Measurements from ENCODE around the gene HLCS. TPM values are rescaled to one million over a fixed set of nuclear protein-coding genes. Genes with fewer than 3 reads are reported as not detected.

HLCS gene
- total and polyA plus RNA-seq, 10 of the 15 experiments (the other 5 are each of a cell fraction or from before 2014, with no cell fraction given), result 1.5 to 12.7 (median 9.6) TPM

- TF ChIP-seq CUX1 (IDR thresholded peaks at IDR 0.05; ENCODE audit: insufficient replicate concordance, low read depth, low read length), result no peak
- TF ChIP-seq RELA (IDR thresholded peaks at IDR 0.05; ENCODE audit: borderline replicate concordance, partially characterized antibody), result no peak
- TF ChIP-seq SIN3A (IDR thresholded peaks at IDR 0.05; ENCODE audit: low read depth, low read length), result no peak
Observed at GRCh38 chr21:36804874-36805611, 161.4 kb downstream of the HLCS start (continued).

- no peak overlapping the region for H3K4me2 ChIP-seq (ENCODE audit: control insufficient read depth, insufficient read depth)
- no peak overlapping the region for H3K27ac ChIP-seq (ENCODE audit: control insufficient read depth, insufficient read depth)
- SMC1A ChIA-PET (ENCODE audit: uncharacterized antibody, unreplicated experiment), result no interaction called here
- intact Hi-C loops (cut with micrococcal nuclease; ENCODE audit: unreplicated experiment) (no loop called here), in situ Hi-C loops (cut with MboI) (no loop called here)
- H2AFZ ChIP-seq (ENCODE audit: control insufficient read depth, low read depth, low read length), result no peak overlapping the region
- FAIRE-seq, result no peak
- POLR2A ChIA-PET, result interaction anchor here (0.5 kb wide), 1 partner anchor 24 kb away, joined by 4 read pairs; no protein-coding TSS in a partner anchor
- H3K9me3 ChIP-seq (replicated peaks; ENCODE audit: control insufficient read depth, insufficient read depth, low read length), result no peaks in the 10 kb centered on the region
- H3K27me3 ChIP-seq (replicated peaks in 1 of 2; ENCODE audit: control insufficient read depth in 2 of 2, insufficient read depth in 2 of 2, low read length in 1 of 2), result no peaks in the 10 kb centered on the region
- H4K20me1 ChIP-seq (ENCODE audit: control insufficient read depth, insufficient read depth), result no peaks in the 10 kb centered on the region
- no peak for ATAC-seq
- H3K4me1 ChIP-seq (ENCODE audit: control insufficient read depth, insufficient read depth, low read length), result no peaks in the 10 kb centered on the region
- RAD21 ChIA-PET (ENCODE audit: unreplicated experiment), result no interaction called here
- H3K79me2 ChIP-seq (ENCODE audit: control insufficient read depth, insufficient read depth, low read length), result no peaks in the 10 kb centered on the region
- CTCF ChIA-PET, result interaction anchor here (0.6 kb wide), 1 partner anchor 874 kb away, joined by 3 read pairs; no protein-coding TSS in a partner anchor
- H3K36me3 ChIP-seq (ENCODE audit: control insufficient read depth in 2 of 2, insufficient read depth in 2 of 2, low read length in 1 of 2), result no peaks in the 10 kb centered on the region
- no TSS peak for BruUV-seq (replicated peaks)
- H3K4me3 ChIP-seq, result no peak overlapping the region
- no peak for DNase-seq (ENCODE audit: low read depth, low spot score)
- 71% methylated on average over 13 of the region's 13 CpGs for WGBS (ENCODE audit: insufficient coverage, insufficient replicate concordance, low lambda C conversion rate, missing lambda C conversion rate)
- no peak overlapping the region for H3K9ac ChIP-seq (ENCODE audit: control insufficient read depth, insufficient read depth, low read length)
- TF ChIP-seq RCOR1 (conservative IDR thresholded peaks at IDR 0.05; ENCODE audit: low read depth, low read length), result no peak
- TF ChIP-seq, protein P1, sequence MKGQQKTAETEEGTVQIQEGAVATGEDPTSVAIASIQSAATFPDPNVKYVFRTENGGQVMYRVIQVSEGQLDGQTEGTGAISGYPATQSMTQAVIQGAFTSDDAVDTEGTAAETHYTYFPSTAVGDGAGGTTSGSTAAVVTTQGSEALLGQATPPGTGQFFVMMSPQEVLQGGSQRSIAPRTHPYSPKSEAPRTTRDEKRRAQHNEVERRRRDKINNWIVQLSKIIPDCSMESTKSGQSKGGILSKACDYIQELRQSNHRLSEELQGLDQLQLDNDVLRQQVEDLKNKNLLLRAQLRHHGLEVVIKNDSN (IDR thresholded peaks at IDR 0.05; ENCODE audit: borderline replicate concordance, extremely low read length, insufficient read depth, low read depth, low read length), result no peak
- TF ChIP-seq, protein P2, sequence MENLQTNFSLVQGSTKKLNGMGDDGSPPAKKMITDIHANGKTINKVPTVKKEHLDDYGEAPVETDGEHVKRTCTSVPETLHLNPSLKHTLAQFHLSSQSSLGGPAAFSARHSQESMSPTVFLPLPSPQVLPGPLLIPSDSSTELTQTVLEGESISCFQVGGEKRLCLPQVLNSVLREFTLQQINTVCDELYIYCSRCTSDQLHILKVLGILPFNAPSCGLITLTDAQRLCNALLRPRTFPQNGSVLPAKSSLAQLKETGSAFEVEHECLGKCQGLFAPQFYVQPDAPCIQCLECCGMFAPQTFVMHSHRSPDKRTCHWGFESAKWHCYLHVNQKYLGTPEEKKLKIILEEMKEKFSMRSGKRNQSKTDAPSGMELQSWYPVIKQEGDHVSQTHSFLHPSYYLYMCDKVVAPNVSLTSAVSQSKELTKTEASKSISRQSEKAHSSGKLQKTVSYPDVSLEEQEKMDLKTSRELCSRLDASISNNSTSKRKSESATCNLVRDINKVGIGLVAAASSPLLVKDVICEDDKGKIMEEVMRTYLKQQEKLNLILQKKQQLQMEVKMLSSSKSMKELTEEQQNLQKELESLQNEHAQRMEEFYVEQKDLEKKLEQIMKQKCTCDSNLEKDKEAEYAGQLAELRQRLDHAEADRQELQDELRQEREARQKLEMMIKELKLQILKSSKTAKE (IDR thresholded peaks at IDR 0.05; ENCODE audit: low read depth, poor library complexity, severe bottlenecking), result no peak
- no peak for TF ChIP-seq JUND (IDR thresholded peaks at IDR 0.05; ENCODE audit: low read depth, low read length)
- TF ChIP-seq, protein P3, sequence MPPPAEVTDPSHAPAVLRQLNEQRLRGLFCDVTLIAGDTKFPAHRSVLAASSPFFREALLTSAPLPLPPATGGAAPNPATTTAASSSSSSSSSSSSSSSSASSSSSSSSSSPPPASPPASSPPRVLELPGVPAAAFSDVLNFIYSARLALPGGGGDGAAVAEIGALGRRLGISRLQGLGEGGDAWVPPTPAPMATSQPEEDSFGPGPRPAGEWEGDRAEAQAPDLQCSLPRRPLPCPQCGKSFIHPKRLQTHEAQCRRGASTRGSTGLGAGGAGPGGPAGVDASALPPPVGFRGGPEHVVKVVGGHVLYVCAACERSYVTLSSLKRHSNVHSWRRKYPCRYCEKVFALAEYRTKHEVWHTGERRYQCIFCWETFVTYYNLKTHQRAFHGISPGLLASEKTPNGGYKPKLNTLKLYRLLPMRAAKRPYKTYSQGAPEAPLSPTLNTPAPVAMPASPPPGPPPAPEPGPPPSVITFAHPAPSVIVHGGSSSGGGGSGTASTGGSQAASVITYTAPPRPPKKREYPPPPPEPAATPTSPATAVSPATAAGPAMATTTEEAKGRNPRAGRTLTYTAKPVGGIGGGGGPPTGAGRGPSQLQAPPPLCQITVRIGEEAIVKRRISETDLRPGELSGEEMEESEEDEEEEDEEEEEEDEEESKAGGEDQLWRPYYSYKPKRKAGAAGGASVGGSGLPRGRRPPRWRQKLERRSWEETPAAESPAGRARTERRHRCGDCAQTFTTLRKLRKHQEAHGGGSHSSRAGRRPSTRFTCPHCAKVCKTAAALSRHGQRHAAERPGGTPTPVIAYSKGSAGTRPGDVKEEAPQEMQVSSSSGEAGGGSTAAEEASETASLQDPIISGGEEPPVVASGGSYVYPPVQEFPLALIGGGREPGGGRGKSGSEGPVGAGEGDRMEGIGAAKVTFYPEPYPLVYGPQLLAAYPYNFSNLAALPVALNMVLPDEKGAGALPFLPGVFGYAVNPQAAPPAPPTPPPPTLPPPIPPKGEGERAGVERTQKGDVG (CRISPR knock-in tag; IDR thresholded peaks at IDR 0.05), result no peak
Observed at GRCh38 chr21:36803816-36804439, 162.5 kb downstream of the HLCS start.

Measured in GM12878 (cell line).